Suprapubic skin (tissue), 4 donors: Measurements from ENCODE around the gene HOXC5.

Experiments used
- EP300 ChIP-seq: sonication (generic); formaldehyde crosslinking; IDR thresholded peaks from one replicate; pipeline ENCODE4 v1.6.1; 2017; ENCODE audit warnings: antibody characterized with exemption
- POLR2AphosphoS5 ChIP-seq, 3 donors: sonication (generic); formaldehyde crosslinking; IDR thresholded peaks; one replicate each; pipeline ENCODE4 v1.6.1; 2017; ENCODE audit warnings: antibody characterized with exemption in 3 of 3
- TF ChIP-seq, protein P1 (sequence below), 2 donors: fragments of 200-600 bp in 1 of 2; fragments of 450-650 bp in 1 of 2; sonication (generic) in 1 of 2; IDR thresholded peaks; one replicate each; pipeline ENCODE4 v1.5.1; 2016 to 2019; ENCODE audit warnings: antibody characterized with exemption in 2 of 2, mild to moderate bottlenecking in 1 of 2, moderate library complexity in 1 of 2

GRCh38 chr12:54042970-54043853, 10.4 kb downstream of the HOXC5 start:
- TF ChIP-seq, protein P1, sequence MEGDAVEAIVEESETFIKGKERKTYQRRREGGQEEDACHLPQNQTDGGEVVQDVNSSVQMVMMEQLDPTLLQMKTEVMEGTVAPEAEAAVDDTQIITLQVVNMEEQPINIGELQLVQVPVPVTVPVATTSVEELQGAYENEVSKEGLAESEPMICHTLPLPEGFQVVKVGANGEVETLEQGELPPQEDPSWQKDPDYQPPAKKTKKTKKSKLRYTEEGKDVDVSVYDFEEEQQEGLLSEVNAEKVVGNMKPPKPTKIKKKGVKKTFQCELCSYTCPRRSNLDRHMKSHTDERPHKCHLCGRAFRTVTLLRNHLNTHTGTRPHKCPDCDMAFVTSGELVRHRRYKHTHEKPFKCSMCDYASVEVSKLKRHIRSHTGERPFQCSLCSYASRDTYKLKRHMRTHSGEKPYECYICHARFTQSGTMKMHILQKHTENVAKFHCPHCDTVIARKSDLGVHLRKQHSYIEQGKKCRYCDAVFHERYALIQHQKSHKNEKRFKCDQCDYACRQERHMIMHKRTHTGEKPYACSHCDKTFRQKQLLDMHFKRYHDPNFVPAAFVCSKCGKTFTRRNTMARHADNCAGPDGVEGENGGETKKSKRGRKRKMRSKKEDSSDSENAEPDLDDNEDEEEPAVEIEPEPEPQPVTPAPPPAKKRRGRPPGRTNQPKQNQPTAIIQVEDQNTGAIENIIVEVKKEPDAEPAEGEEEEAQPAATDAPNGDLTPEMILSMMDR (IDR thresholded peaks at IDR 0.05) = no peak
- no peak for TF ChIP-seq POLR2AphosphoS5 (IDR thresholded peaks at IDR 0.05)
- TF ChIP-seq EP300 = no peak
